CD4-positive, alpha-beta T cell treated with Interleukin-2 at 100 ng/mL for 4 hours (primary cell): ENCODE results near the gene DHH.
A peak's percentile ranks its signal among the peaks of the same experiment; 100 is the strongest.

Experiments used
- DNase-seq: peaks from one replicate; pipeline ENCODE4 v3.0.0-alpha.2; 2020; ENCODE audit warnings: low spot score

The DHH gene

DNA sequence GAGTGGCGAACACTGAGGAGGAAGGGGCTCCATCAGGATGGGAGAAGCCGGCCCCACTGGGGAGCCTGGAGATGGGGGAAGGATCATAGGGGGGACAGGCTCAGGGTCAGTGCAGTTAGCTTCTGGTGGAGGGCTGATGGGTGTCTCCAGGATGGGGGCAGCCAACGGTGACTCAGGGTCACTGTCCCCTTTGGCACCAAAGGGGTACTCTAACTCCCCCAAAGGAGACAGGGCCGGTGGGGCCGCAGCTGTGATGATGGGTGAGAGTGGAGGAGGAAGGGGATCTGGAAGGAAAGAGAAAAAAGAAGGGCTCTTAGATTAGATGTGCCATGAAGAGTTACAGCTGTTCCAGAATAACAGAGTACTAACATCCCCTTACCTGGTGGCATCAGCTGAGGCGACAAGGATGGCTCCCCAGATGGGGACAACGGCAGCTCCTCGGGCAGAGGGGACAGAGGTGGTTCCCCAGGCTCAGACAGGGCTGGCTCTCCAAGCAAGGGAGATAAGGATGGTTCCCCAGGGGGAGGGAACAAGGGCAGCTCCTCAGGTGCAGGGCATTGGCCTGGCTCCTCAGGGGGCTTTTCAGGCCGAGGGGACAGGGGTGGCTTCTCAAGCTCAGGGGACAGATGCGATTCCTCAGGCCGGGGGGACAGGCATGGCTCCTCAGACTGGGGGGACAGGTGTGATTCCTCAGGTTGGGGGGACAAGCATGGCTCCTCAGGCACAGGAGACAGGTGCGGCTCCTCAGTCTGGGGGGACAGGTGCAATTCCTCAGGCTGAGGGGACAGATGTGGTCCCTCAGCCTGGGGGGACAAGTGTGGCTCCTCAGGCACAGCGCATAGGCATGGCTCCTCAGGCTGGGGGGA, 43.9 kb downstream of the DHH start:
- no peak for DNase-seq

DNA sequence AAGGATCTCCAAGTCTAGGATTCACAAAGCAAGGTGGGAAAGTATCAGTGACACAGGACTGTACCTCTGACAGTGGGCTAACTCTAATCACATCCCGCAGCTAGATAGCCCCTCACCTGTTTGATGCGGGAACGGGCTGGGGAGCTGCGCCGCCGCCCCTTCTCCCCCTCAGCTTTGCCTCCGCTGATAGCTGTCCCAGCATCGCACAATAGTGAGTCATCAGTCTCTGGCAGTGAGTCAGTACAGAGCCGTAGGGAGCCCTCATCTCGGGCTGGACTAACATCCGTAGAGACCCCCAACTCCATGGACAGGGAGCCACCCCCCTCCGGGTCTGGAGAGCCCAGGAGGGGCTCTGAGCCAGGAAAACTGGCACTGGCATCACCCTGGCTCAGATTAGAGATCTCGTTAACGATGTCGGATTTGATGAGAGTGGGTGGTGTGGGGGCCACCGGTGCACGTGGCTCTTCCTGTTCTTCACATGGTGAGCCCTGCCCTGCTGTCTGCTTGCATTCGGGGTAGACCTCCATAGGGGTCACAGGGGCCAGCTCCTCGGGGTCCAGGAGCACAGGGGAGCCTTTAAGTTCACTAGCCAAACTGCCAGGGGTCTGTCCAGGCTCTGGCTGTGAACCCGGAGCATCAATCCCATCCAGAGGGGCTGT, 44.9 kb downstream of the DHH start:
- no peak for DNase-seq

DNA sequence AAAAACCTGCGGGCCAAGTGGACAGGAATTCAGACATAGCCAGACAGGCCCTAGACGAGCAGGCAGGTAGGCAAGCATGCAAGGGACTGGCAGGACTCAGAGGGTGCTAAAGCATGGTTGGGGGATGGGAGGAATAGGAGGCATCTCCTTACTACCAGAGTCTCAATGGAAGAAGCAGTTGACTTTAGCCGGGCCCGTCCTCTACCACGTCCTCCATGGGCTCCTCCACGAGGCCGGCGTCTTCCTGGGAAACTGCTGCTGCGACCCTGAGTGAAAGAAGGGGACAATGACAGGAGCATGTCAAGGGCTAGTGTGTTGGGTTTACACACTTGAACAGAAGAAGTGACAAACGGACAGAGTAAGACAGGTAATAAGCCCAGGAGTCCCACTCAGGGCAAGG, 45.6 kb downstream of the DHH start:
- DNase-seq = no peak

GRCh38 chr12:49046129-49046895, 48.3 kb downstream of the DHH start:
- no peak for DNase-seq

DNA sequence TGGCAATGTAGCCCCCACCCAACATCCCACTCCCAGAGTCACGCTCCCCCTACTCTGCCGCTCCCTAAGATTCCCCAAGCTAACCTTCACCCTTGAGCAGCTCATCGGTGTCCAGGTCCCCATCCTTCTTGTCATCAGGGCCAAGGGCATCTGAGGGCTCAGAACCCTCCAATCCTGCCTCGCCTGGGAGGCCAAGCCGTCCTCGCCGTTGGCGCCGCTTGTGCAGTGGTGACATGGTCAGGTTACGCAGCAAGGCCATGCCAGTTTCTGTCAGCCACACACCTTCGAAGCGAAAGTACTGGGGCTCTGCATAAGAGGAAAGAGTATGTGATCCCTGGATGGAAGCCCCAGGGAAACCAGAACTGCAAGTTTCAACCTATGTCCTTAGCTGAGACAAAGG, 49.9 kb downstream of the DHH start:
- no peak for DNase-seq

DNA sequence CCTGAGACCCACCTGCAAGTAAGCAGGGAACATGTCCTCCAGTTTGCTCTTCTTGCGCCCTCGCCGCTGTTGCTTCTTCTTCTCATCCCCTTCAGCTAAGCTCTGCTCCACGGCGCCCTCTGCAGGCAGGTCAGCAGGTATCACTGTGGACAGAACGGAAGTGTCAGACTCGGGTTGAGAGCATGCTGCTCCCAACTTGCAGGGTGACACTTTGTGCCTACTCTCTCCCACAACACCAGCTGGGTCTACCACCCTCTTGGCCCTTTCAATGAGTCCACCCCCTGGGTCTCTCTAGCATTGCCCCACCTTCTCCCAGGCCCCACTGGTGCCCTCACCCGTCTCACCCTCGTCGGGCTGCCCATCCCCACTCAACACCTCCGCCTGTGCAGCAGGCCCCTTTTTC, 50.7 kb downstream of the DHH start:
- DNase-seq = peak; percentile 82

GRCh38 chr12:49043241-49043640, 51.4 kb downstream of the DHH start:
- DNase-seq = no peak

DNA sequence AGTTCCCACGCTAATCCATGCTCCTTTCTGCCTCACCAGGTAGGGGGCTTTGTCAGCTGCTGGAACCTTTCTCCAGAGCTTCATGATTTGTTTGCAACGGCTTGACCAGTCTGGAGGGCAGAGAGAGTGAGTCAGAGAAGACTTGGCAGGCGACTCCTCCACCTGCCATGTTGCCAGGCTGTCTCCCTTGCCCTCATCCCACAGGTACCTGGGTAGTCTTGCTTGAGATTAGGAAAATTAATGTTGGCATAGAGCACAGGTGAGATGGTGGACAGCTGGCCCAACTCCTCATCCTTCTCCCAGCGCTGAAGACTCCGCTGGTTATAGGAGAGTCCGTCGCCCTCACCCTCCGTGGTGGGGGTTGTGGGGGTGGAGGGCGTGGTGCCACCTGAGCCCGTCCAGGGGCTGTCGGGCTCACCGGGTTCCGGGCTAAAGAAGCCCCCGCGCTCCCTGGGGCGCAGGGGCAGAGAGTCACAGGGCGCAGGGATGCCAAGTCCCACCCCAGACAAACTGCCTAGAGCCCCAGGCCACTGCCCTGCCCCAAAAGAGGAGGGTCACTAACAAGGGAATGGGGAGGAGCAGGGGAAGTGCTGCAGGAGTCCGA, 52.6 kb downstream of the DHH start:
- DNase-seq = no peak

GRCh38 chr12:49041036-49041880, 53.3 kb downstream of the DHH start:
- DNase-seq = no peak

DNA sequence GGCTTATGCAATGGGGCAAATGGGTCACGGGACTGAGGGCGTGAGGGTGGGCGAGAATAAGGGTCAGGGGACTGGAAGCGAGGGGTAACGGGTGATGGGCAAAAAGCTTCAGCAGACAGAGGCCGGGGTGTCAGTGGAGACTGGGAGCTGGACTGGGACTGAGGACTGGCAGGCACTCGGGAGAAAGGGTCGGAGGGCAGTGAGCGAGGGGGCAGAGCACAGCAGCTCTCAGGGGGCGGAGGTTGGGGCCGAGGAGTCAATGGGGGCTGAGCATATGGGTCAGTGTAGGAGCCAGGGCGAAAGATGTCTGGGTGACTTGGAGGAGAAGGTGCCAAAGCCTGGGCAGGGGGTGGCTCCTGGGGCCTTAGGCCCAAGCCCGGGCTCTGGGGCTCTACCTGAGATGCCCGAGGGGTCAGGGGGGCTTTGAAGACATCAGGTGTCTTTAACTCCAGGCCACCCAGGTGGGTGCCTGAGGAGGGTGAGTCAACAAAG, 54.2 kb downstream of the DHH start:
- DNase-seq = no peak

- no peak for DNase-seq
Measured at GRCh38 chr12:49039421-49040363, 54.9 kb downstream of the DHH start.

DNA sequence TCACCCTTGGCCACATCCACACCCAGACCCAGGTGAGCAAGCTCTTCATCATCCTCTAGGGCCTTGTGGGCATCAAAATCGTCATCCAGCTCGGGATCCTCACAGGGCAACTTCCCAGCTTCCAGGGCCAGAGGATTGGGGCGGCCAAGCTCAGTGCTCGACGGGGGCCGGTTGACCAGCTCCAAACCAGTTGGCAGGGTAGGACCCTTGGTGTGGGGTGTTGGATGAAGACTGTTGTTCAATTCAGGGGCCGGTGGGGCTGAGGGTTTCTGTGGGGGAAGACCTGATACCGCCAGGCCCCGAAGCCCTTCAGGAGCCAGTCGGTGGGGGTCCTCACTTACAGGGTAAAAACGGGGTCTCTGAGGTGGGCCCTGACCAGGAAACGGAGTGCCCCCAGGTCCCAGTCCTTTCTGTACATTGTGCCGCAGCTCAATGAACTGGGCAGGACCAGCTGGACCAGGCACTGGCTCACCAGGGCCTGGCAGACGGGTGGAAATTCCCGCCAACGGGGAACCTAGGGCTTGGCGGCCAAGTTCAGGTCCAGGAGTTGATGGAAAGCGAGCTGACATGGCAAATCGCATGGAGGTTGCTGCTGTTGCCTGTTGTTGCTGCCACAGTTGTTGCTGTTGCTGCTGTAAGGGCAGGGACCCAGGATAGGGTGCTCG, 56.2 kb downstream of the DHH start:
- DNase-seq = no peak

DNA sequence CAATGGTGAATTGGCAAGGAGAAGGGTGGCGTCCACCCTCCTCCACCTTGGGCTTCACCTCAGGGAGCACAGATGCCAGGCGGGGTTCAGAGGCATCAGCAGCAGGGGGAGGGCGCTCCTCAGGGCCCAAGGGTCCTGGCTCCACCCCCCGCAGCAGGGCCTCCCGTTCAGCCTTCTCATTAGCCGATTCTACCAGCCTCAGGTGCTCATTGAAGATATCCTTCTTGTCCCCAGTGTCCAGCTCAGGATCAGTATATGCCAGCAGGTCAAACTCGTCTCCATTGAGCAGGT, 56.7 kb downstream of the DHH start:
- no peak for DNase-seq

DNA sequence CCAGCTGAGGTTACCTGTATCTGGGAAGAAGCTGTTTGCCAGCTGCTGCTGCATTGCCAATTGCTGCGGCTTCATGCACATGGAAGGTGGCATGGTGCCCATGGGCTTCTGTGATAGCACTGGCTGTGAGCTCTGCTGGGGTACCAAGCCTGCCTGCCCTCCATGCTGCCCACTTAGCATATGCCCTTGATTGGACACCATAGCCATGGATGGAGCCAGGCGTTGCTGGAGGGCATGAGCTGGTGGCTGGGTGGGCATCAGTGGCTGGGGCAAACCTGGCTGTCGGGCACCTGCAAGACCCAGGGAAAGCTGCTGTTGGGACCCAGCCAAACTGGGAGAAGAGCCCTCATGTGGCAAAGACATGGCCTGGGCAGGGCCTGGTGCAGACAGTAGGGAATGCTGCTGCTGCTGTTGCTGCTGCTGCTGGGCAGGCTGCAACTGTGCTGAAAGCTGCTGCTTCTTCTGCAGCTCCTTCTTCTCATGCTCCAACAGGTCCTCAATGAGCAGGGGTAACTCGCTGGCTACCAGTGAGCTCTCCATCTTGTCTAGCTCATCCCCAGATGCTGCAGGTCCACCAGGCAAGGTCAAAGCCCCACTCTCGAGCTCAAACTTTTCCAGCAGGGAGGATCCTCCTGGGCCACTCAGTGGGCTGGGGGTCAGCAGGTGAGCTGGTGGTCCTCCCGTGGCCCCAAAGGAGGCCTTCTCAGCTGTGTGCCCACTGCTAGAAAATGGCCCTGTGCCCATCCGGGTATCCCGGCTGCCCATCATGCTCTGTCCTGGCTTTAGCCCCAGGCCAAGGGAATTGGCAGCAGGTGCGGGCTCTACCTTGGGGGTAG, 57.3 kb downstream of the DHH start:
- DNase-seq = no peak
